Activated CD8-positive, alpha-beta T cell treated with anti-CD3 and anti-CD28 coated beads for 36 hours (primary cell): ENCODE data around the gene LZTS3. TPM values are rescaled to one million over a fixed set of nuclear protein-coding genes. Genes with fewer than 3 reads are reported as not detected.

Experiments used
- ATAC-seq: fragments of 200-7000 bp; cut with Tn5 transposase; one replicate; pipeline ENCODE4 v1.10.0; 2021; ENCODE audit warnings: mild to moderate bottlenecking, moderate library complexity
- CTCF ChIA-PET: fragments of 350-600 bp; sonication (Branson Sonifier 250); formaldehyde crosslinking; loops from one replicate; lab custom pipeline; 2021; ENCODE audit warnings: antibody characterized with exemption; lab: Charles Lee
- POLR2A ChIA-PET: fragments of 350-600 bp; sonication (Branson Sonifier 250); formaldehyde crosslinking; loops from one replicate; lab custom pipeline; 2021; ENCODE audit warnings: antibody characterized with exemption; lab: Charles Lee
- DNase-seq: peaks from one replicate; pipeline ENCODE4 v3.0.0-alpha.2; 2020
- H3K27ac Mint-ChIP-seq: one replicate; pipeline ENCODE4 v1.8.0; 2021; ENCODE audit warnings: mild to moderate bottlenecking, mixed read lengths
- H3K27me3 Mint-ChIP-seq: one replicate; pipeline ENCODE4 v1.8.0; 2021; ENCODE audit warnings: mixed read lengths
- H3K36me3 Mint-ChIP-seq: one replicate; pipeline ENCODE4 v1.8.0; 2021; ENCODE audit warnings: low read depth, mixed read lengths
- H3K4me1 Mint-ChIP-seq: one replicate; pipeline ENCODE4 v1.8.0; 2021; ENCODE audit warnings: low read depth, mixed read lengths
- H3K4me3 Mint-ChIP-seq: one replicate; pipeline ENCODE4 v1.8.0; 2021; ENCODE audit warnings: mild to moderate bottlenecking, moderate library complexity, mixed read lengths
- H3K9me3 Mint-ChIP-seq: one replicate; pipeline ENCODE4 v1.8.0; 2021; ENCODE audit warnings: mixed read lengths
- intact Hi-C: fragments of 100-400 bp; cut with micrococcal nuclease; formaldehyde crosslinking; loops from one replicate; pipeline ENCODE4 v1.10.0; 2022
- total RNA-seq, 2 experiments: library from RNA; stranded (reverse); gene quantifications; one replicate each; pipeline ENCODE4 v1.2.3, GENCODE V29; 2021
- TF ChIP-seq, protein P1 (sequence below): fragments of 200-600 bp; IDR thresholded peaks from one replicate; pipeline ENCODE4 v1.8.0; 2022; ENCODE audit warnings: antibody characterized with exemption, mild to moderate bottlenecking

Gene LZTS3
- total RNA-seq, 2 experiments from 2014 or later: 1.3 to 1.4 TPM

DNA sequence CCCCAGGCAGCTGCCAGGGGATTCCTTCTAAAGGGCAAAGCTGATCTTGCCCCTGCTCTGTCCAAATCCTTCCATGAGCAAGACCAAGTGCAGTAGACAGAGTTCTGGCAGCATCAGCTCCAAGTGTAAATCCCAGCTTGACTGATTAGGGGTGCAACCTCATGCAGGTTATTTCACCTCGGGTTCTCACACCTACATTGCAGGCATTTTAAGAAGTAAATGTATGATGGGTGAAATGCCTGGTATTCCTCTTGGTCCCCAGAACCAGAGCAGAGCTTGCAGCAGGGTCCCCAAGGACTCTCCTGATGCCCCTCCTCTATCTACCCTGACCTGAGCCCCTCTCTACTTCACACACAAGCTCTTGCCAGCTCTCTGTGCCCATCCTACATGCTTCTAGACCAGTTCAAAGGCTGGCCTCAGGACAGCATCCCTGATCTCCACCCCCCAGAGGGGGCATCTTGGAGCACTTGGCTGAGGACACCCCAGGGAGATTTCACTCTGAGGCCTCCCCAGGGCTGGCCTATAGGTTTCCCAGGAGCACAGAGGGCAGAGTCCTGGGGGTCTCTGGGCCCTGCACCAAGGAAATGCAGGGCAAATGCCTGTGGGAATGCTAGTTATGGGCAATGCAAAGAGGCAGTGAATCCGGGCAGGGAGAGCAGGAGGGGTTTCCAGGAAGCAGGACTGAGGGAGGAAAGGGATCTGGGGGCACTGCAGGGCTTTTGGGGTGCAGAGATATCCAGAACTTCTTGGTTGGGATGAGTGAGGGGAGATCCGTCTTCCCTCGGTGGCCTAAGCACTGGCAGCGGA is 1.0 kb downstream of the LZTS3 start:
- intact Hi-C loops: no loop called here
- no peak for ATAC-seq
- Mint-ChIP-seq H3K4me3 (peak overlapping the region; percentile 69), H3K27ac (no peak overlapping the region), H3K36me3 (no peaks in the 10 kb centered on the region), H3K4me1 (peaks cover 17% of the 10 kb centered on the region), H3K9me3 (no peaks in the 10 kb centered on the region), H3K27me3 (peaks cover 25% of the 10 kb centered on the region)
- no peak for DNase-seq
- POLR2A ChIA-PET: interaction anchor here (1.4 to 3.2 kb wide), 2 partner anchors 14 to 332 kb away, joined by 3 to 25 read pairs; partner anchors contain the start of genes FASTKD5, PCED1A, UBOX5 and VPS16
- TF ChIP-seq, protein P1, sequence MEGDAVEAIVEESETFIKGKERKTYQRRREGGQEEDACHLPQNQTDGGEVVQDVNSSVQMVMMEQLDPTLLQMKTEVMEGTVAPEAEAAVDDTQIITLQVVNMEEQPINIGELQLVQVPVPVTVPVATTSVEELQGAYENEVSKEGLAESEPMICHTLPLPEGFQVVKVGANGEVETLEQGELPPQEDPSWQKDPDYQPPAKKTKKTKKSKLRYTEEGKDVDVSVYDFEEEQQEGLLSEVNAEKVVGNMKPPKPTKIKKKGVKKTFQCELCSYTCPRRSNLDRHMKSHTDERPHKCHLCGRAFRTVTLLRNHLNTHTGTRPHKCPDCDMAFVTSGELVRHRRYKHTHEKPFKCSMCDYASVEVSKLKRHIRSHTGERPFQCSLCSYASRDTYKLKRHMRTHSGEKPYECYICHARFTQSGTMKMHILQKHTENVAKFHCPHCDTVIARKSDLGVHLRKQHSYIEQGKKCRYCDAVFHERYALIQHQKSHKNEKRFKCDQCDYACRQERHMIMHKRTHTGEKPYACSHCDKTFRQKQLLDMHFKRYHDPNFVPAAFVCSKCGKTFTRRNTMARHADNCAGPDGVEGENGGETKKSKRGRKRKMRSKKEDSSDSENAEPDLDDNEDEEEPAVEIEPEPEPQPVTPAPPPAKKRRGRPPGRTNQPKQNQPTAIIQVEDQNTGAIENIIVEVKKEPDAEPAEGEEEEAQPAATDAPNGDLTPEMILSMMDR: no peak
- CTCF ChIA-PET: interaction anchor here (1.0 kb wide), 1 partner anchor 42 kb away, joined by 3 read pairs; no protein-coding TSS in a partner anchor

DNA sequence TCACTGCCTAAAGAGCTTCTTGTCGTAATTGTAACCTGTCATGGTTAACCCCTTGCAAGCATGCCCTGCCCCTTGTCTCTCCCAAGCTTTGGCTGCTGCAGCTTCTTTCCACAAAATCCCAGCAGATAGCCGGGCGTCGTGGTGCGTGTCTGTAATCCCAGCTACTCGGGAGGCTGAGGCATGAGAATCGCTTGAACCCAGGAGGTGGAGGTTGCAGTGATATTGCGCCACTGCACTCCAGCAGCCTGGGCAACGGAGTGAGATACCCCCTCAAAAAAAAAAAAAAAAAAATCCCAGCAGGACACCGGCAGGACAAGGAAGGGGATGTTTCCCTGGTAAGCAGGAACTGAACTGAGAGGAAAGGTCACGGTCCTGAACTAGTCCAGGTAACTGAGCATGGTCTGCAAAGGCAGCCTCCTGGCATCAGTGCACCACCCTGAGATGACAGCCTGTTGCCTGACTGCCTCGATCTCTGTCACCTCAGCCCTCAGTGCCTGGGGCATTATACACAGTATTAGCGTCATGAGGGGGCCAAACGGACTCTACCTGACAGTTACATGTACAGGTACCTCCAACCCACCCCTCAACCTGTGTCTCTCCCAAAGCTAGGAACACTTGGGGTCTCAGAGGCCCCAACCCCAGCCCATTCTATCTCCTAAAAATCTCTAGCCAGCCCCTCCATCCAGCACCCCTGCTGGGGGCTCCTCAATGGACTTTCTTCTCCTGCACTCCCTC is 1.8 kb downstream of the LZTS3 start:
- H3K9me3 Mint-ChIP-seq: no peaks in the 10 kb centered on the region
- intact Hi-C loops: no loop called here
- H3K27ac Mint-ChIP-seq: no peak overlapping the region
- peak overlapping the region; percentile 16 for H3K4me3 Mint-ChIP-seq
- ATAC-seq: no peak
- no peak for DNase-seq
- peaks cover 26% of the 10 kb centered on the region for H3K27me3 Mint-ChIP-seq
- H3K36me3 Mint-ChIP-seq: no peaks in the 10 kb centered on the region
- peaks cover 17% of the 10 kb centered on the region for H3K4me1 Mint-ChIP-seq
- POLR2A ChIA-PET: interaction anchor here (1.4 to 3.2 kb wide), 2 partner anchors 13 to 331 kb away, joined by 3 to 25 read pairs; partner anchors contain the start of genes FASTKD5, PCED1A, UBOX5 and VPS16
- CTCF ChIA-PET: interaction anchor here (0.7 to 1.6 kb wide), 5 partner anchors 8 to 41 kb away, joined by 3 to 4 read pairs (median 3); no protein-coding TSS in a partner anchor
- TF ChIP-seq, protein P1: no peak

- ATAC-seq (no peak), DNase-seq (no peak)
- intact Hi-C loops: no loop called here
- TF ChIP-seq, protein P1: no peak
- H3K27ac Mint-ChIP-seq: no peak overlapping the region
- CTCF ChIA-PET: interaction anchor here (1.0 kb wide), 1 partner anchor 11 kb away, joined by 3 read pairs; no protein-coding TSS in a partner anchor
- peaks cover 14% of the 10 kb centered on the region for H3K27me3 Mint-ChIP-seq
- H3K9me3 Mint-ChIP-seq: no peaks in the 10 kb centered on the region
- H3K36me3 Mint-ChIP-seq: no peaks in the 10 kb centered on the region
- peaks cover 13% of the 10 kb centered on the region for H3K4me1 Mint-ChIP-seq
- no peak overlapping the region for H3K4me3 Mint-ChIP-seq
- POLR2A ChIA-PET: interaction anchor here (0.9 to 1.0 kb wide), 2 partner anchors 9 to 16 kb away, joined by 3 read pairs; no protein-coding TSS in a partner anchor
Measured at GRCh38 chr20:3168829-3169590, 4.3 kb downstream of the LZTS3 start.

DNA sequence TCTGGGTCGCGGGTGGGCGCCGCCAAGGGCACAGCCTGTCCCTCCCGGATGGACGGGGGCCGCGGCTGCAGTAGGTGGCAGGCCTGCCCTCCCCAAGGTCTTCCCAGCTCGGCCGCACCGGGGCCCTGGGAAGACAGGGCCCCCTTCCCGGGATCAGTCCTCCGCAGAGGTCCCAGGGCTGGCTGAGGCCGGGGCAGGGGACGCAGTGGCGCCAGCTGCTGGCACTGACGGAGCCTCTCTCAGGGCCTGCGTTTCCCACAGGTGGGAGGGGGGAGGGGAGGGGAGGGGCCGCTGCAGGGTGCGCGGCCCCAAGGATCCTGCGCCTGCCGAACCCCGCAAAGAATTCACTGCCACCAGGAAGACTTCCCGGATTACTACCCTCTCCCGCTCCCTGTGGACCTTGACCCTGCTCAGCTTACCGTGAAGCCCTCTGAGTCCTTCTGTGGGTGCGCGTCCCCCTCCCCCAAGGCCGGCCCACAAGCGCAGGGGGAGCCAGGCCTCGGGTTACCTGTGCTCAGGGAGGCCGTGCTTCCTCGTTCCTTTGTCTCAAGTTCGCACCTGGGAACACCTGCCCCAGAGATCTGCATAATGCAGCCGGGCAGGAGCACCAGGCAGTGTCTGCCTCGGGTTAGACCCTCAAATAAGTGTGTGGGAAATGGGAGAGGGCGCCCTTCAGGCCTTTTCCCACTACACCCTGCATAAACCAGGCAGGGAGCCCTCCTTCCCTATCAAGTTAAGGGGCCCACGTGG is 5.1 kb downstream of the LZTS3 start:
- intact Hi-C loops: no loop called here
- TF ChIP-seq, protein P1: no peak
- ChIA-PET POLR2A (interaction anchor here (0.9 to 1.3 kb wide), 4 partner anchors 9 to 39 kb away, joined by 3 to 4 read pairs (median 3); partner anchors contain the start of genes FASTKD5 and UBOX5), CTCF (no interaction called here)
- no peak overlapping the region for H3K4me3 Mint-ChIP-seq
- no peak overlapping the region for H3K27ac Mint-ChIP-seq
- H3K27me3 Mint-ChIP-seq: peaks cover 14% of the 10 kb centered on the region
- H3K9me3 Mint-ChIP-seq: no peaks in the 10 kb centered on the region
- H3K4me1 Mint-ChIP-seq: peaks cover 13% of the 10 kb centered on the region
- H3K36me3 Mint-ChIP-seq: no peaks in the 10 kb centered on the region
- ATAC-seq: peak; percentile 15
- DNase-seq: no peak
